Gastrocnemius medialis (tissue), 4 donors: ENCODE data around the gene AQP11.

ENCODE experiments used
- POLR2A ChIP-seq, 2 donors: fragments of 450-650 bp; IDR thresholded peaks; one replicate each; pipeline ENCODE4 v1.6.1; 2017; ENCODE audit warnings: antibody characterized with exemption in 2 of 2, mild to moderate bottlenecking in 2 of 2, moderate library complexity in 2 of 2
- TF ChIP-seq, protein P1 (sequence below), 5 experiments: fragments of 450-650 bp in 3 of 5; fragments of 200-600 bp in 2 of 5; sonication (generic) in 2 of 5; IDR thresholded peaks in 4 of 5; conservative IDR thresholded peaks in 1 of 5; 1 replicate in 4 of 5; 2 replicates in 1 of 5; pipeline ENCODE4 v1.5.1; 2016 to 2019; ENCODE audit warnings: antibody characterized with exemption in 5 of 5, mild to moderate bottlenecking in 3 of 5, moderate library complexity in 3 of 5

DNA sequence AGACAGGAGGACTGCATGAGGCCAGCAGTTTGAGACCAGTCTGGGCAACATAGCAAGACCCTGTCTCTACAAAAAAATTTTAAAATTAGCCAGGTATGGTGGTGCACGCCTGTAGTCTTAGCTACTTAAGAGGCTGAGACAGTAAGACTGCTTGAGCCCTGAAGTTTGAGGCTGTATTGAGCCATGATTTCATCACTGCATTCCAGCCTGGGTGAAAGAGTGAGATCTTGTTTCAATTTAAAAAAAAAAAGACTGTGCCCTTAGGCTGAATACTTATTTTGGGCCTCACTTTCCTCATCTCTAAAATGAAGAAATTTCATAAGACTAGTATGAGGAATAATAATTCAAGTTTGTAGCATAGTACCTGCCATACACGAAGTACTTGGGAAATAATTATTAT is 6.9 kb downstream of the AQP11 start:
- TF ChIP-seq, protein P1, sequence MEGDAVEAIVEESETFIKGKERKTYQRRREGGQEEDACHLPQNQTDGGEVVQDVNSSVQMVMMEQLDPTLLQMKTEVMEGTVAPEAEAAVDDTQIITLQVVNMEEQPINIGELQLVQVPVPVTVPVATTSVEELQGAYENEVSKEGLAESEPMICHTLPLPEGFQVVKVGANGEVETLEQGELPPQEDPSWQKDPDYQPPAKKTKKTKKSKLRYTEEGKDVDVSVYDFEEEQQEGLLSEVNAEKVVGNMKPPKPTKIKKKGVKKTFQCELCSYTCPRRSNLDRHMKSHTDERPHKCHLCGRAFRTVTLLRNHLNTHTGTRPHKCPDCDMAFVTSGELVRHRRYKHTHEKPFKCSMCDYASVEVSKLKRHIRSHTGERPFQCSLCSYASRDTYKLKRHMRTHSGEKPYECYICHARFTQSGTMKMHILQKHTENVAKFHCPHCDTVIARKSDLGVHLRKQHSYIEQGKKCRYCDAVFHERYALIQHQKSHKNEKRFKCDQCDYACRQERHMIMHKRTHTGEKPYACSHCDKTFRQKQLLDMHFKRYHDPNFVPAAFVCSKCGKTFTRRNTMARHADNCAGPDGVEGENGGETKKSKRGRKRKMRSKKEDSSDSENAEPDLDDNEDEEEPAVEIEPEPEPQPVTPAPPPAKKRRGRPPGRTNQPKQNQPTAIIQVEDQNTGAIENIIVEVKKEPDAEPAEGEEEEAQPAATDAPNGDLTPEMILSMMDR (IDR thresholded peaks at IDR 0.05 in 4 of 5, conservative IDR thresholded peaks at IDR 0.05 in 1 of 5) = no peak
- no peak for TF ChIP-seq POLR2A (IDR thresholded peaks at IDR 0.05)
